ENCODE measurements around the gene EPC2. TPM values are rescaled to one million over a fixed set of nuclear protein-coding genes. Genes with fewer than 3 reads are reported as not detected.

EPC2 gene
- total and polyA plus RNA-seq, 2 donors from 2014 or later = 7.2 to 43.9 TPM

GRCh38 chr2:148752977-148753376, 108.4 kb downstream of the EPC2 start:
- Histone ChIP-seq H3K9me3 (ENCODE audit: control insufficient read depth in 2 of 3, insufficient read depth in 1 of 3, low read length in 3 of 3) (no peaks in the 10 kb centered on the region), H3K36me3 (ENCODE audit: control insufficient read depth in 2 of 3, insufficient read depth in 3 of 3, low read length in 3 of 3) (no peaks in the 10 kb centered on the region), H3K27me3 (ENCODE audit: control insufficient read depth, insufficient read depth, low read length) (no peaks in the 10 kb centered on the region), H3K27ac (ENCODE audit: low read depth in 2 of 2, low read length in 2 of 2) (no peak overlapping the region), H3K9ac (ENCODE audit: low read length in 3 of 3) (no peak overlapping the region), H3K4me3 (ENCODE audit: low read length in 3 of 3) (no peak overlapping the region), H3K4me1 (ENCODE audit: control insufficient read depth in 2 of 3, insufficient read depth in 2 of 3, low read depth in 1 of 3, low read length in 3 of 3) (no peaks in the 10 kb centered on the region)
- intact Hi-C loops (cut with DNase I) = no loop called here
- no peak for TF ChIP-seq CTCF (IDR thresholded peaks at IDR 0.05; ENCODE audit: borderline replicate concordance, extremely low read depth, insufficient read depth)
- FAIRE-seq (no peak), DNase-seq (no peak)

GRCh38 chr2:148754864-148755263, 110.3 kb downstream of the EPC2 start:
- Histone ChIP-seq H3K4me3 (ENCODE audit: low read length in 3 of 3) (no peak overlapping the region), H3K27me3 (ENCODE audit: control insufficient read depth, insufficient read depth, low read length) (no peaks in the 10 kb centered on the region), H3K9me3 (ENCODE audit: control insufficient read depth in 2 of 3, insufficient read depth in 1 of 3, low read length in 3 of 3) (no peaks in the 10 kb centered on the region), H3K9ac (ENCODE audit: low read length in 3 of 3) (no peak overlapping the region), H3K27ac (ENCODE audit: low read depth in 2 of 2, low read length in 2 of 2) (no peak overlapping the region), H3K36me3 (ENCODE audit: control insufficient read depth in 2 of 3, insufficient read depth in 3 of 3, low read length in 3 of 3) (no peaks in the 10 kb centered on the region), H3K4me1 (ENCODE audit: control insufficient read depth in 2 of 3, insufficient read depth in 2 of 3, low read depth in 1 of 3, low read length in 3 of 3) (no peaks in the 10 kb centered on the region)
- intact Hi-C loops (cut with DNase I) = no loop called here
- FAIRE-seq (no peak), DNase-seq (peak in 1 of 5 donors; percentile 28)
- no peak for TF ChIP-seq CTCF (IDR thresholded peaks at IDR 0.05; ENCODE audit: borderline replicate concordance, extremely low read depth, insufficient read depth)

- TF ChIP-seq CTCF (IDR thresholded peaks at IDR 0.05; ENCODE audit: borderline replicate concordance, extremely low read depth, insufficient read depth) = no peak
- no peak for FAIRE-seq
These were observed 111.9 kb downstream of the EPC2 start for GRCh38 chr2:148756292-148756975.

GRCh38 chr2:148764815-148765214, 120.3 kb downstream of the EPC2 start:
- Histone ChIP-seq H3K36me3 (ENCODE audit: control insufficient read depth in 2 of 3, insufficient read depth in 3 of 3, low read length in 3 of 3) (peaks cover 4 to 10% (median 5%) of the 10 kb centered on the region in 3 donors), H3K4me3 (ENCODE audit: low read length in 3 of 3) (no peak overlapping the region), H3K27ac (ENCODE audit: low read depth in 2 of 2, low read length in 2 of 2) (no peak overlapping the region), H3K4me1 (ENCODE audit: control insufficient read depth in 2 of 3, insufficient read depth in 2 of 3, low read depth in 1 of 3, low read length in 3 of 3) (no peaks in the 10 kb centered on the region), H3K27me3 (ENCODE audit: control insufficient read depth, insufficient read depth, low read length) (no peaks in the 10 kb centered on the region), H3K9me3 (ENCODE audit: control insufficient read depth in 2 of 3, insufficient read depth in 1 of 3, low read length in 3 of 3) (no peaks in the 10 kb centered on the region), H3K9ac (ENCODE audit: low read length in 3 of 3) (no peak overlapping the region)
- intact Hi-C loops (cut with DNase I) = no loop called here
- no peak for TF ChIP-seq CTCF (IDR thresholded peaks at IDR 0.05; ENCODE audit: borderline replicate concordance, extremely low read depth, insufficient read depth)
- no peak for FAIRE-seq
- DNase-seq = no peak

More at GRCh38 chr2:148756292-148756975, 111.9 kb downstream of the EPC2 start:
- Histone ChIP-seq H3K9ac (ENCODE audit: low read length in 3 of 3) (no peak overlapping the region), H3K4me3 (ENCODE audit: low read length in 3 of 3) (no peak overlapping the region), H3K27ac (ENCODE audit: low read depth in 2 of 2, low read length in 2 of 2) (no peak overlapping the region), H3K9me3 (ENCODE audit: control insufficient read depth in 2 of 3, insufficient read depth in 1 of 3, low read length in 3 of 3) (no peaks in the 10 kb centered on the region), H3K27me3 (ENCODE audit: control insufficient read depth, insufficient read depth, low read length) (no peaks in the 10 kb centered on the region), H3K36me3 (ENCODE audit: control insufficient read depth in 2 of 3, insufficient read depth in 3 of 3, low read length in 3 of 3) (no peaks in the 10 kb centered on the region), H3K4me1 (ENCODE audit: control insufficient read depth in 2 of 3, insufficient read depth in 2 of 3, low read depth in 1 of 3, low read length in 3 of 3) (no peaks in the 10 kb centered on the region)
- DNase-seq = no peak
- intact Hi-C loops (cut with DNase I) = no loop called here

All from kidney (tissue), 14 donors.